ENCODE results near the gene DIS3L2.
"Not testable (repeated sequence)": the region's sequence is repeated elsewhere in the genome, so short reads cannot be mapped to it uniquely, and the experiment has no call there.

DIS3L2 gene

DNA sequence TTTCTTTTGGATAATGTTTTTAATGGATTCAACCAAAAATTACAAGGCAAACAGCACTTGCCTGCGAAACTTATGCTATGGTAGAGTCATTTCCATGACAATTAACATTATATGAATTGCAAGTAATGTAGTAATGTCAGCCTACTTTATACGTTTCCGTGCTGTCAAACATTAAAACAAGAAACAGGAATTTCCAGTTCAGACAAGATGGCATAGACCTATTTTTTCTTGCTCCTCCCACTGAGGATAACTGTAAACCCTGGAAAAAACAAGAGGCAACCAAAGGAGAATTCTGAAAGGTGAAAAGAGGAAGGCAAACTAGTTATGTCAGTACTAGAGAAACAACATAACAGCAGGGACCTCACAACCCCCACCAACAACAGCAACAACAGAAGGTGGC lies 170.7 kb downstream of the DIS3L2 start:
- no peak for DNase-seq

GRCh38 chr2:232133078-232133477 lies 171.6 kb downstream of the DIS3L2 start:
- DNase-seq = no peak

DNA sequence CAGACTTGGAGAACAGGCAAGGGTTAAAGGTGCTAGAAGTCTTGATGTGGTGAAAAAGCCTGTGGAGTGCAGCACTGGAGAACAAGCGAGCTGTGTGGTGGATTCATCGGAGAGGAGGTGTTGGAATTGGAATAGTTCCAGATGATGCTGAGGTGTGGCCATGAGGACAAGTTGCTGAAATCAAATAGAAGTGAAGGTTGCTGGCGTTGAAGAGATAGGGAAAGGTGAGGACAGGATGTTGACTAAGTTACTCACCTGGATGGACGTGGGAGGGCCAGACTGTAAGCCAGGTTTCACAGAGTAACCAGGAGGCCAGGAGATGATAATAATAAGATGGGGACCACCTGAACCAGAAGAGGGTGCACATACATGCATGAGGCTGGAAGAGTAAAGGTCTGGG lies 173.4 kb downstream of the DIS3L2 start:
- no peak for DNase-seq

- no peak for DNase-seq
These were observed 176.0 kb downstream of the DIS3L2 start for GRCh38 chr2:232137356-232138147.

GRCh38 chr2:232138441-232138840 lies 176.9 kb downstream of the DIS3L2 start:
- no peak for DNase-seq

GRCh38 chr2:232139171-232139594 lies 177.7 kb downstream of the DIS3L2 start:
- DNase-seq = no peak

DNA sequence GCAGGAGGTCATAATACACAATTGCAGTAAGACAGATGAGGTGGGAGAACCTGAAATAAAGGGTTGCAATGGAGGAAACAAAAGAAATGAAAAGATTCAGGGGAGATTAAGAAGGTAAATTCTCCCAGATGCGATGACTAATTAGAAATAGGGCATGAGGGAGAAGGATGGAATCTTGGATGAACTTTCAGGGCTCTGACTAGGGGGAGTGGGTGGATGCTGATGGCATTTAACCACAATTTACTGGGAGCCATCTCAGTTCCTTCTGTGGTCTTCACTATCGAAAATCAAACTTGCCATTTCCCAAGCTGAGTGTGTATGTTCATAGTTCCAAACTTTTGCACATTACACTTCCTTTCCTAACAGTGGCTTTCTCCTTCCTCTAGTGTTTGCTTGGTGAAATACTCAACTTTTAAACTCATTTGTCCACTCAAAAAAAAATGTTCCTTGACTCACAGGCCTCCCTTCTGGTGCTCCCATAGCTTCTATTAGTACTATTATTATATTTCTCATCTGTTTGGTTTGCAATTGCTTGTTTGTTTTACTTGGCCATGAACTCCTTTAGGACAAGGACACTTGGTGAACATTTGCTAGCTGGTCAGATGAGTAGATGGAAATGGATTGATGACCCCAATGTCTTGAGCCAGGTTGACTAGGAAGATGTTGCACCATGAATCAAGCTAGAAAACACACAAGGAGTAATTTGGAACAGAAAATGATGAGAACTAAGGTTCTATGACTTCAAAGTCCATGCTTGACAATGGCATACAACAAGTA lies 178.5 kb downstream of the DIS3L2 start:
- DNase-seq = no peak

- DNase-seq = no peak
These were observed 180.1 kb downstream of the DIS3L2 start for GRCh38 chr2:232141591-232141990.

DNA sequence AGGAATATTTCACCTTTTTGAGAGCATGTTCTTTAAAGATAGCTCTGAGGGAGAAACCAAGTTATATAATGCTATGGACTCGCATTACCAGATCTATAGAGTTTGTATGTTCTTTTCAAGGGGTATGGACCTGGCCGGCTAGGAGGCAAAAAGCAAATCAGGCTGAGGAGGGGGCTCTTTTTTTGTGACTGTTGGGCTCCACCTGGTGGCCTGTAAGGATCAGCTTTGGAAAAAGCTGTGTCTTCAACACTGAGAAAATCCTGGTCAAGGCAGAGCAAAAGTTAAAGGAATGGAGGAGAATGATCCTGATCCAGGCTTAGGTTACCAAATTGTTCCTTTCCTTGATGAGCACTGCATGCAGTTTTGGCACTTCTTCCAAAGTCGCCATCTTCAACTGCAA lies 180.5 kb downstream of the DIS3L2 start:
- no peak for DNase-seq

DNA sequence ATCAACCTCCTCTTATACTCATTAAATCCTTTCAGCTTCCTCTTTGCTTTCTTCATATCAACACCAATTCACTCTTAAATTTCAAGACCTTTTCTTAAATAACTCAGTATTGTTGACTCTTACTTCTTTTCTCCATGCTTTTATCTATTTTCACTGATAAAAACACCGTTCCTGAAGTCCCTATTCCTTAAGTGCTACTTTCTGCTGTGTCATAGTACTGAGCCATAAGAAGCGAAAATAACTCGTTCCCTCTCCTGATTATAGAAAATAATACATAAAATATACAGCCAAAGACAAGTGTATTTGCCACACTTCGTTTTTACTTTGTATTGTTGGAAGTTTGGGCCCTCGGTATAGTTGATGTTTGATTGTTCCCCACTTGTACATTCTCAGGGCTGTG lies 181.0 kb downstream of the DIS3L2 start:
- no peak for DNase-seq

GRCh38 chr2:232146294-232146693 lies 184.8 kb downstream of the DIS3L2 start:
- DNase-seq = no peak

DNA sequence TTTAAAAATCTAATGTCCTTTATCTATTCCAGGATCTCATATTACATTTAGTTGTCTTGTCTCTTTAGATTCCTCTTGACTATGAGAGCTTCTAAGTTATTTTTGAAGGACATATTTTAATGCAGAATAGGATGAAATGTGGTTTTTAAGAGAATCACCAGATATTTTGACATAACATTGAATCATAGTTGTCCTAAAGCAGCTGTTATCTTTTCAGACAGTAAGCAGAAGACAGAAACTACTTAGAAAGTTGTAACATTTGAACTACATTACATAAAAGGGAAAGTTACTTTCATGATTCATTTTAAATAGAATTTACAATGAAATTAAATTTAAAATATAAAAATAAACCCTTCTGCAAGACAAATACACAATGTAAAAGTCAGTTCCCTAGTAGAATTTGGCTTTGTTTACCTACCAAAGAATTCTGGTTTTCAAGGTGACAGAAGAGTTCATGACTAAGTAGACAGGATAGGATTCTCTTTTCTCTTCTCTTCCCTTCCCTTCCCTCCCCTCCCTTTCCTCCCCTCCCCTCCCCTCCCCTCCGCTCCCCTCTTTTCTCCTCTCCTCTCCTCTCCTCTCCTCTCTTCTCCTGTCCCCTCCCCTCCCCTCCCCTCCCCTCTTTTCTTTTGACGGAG lies 186.0 kb downstream of the DIS3L2 start:
- no peak for DNase-seq

- DNase-seq = no peak
These were observed 200.7 kb downstream of the DIS3L2 start for GRCh38 chr2:232162187-232162586.

DNA sequence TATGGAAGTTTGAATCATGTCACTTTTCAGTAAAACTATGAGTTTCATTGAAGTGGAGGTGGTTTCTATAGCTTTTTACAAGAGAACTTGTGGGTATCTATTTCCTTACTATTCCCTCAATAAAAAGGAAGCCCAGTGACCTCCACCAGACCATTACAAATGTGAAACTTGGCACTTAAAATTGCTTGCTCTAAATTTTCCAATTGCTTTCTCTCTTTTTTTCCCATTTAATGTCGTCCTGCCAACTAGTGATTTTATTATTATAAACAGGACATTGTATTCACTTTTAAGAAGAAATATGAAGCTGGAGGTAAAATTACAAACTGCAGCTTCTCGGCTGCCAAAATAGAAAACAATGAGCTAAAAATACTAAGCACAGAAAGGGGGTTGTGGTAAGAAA lies 208.9 kb downstream of the DIS3L2 start:
- DNase-seq = no peak

DNA sequence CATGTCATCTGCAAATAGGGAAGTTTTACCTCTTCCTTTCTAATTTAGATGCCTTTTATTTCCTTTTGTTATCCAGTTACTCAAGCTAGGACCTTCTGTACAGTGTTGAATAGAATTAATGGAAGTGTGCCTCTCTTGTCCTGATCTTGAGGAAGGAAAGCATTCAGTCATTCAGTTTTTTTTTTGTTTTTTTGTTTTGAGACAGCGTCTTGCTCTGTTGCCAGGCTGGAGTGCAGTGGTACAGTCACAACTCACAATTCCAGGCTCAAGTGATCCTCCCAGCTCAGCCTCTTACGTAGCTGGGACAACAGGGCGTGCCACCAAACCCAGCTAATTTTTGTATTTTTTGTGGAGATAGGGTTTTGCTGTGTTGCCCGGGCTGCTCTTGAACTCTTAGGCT lies 213.1 kb downstream of the DIS3L2 start:
- no peak for DNase-seq

DNA sequence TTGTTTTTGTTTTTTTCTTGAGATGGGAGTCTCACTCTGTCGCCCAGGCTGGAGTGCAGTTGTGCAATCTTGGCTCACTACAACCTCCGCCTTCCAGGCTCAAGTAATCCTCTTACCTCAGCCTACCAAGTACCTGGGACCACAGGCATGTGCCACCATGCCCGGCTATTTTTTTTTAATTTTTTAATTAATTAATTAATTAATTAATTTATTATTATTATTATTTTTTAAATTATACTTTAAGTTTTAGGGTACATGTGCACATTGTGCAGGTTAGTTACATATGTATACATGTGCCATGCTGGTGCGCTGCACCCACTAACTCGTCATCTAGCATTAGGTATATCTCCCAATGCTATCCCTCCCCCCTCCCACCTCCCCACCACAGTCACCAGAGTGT lies 215.1 kb downstream of the DIS3L2 start:
- not testable (repeated sequence) for DNase-seq

DNA sequence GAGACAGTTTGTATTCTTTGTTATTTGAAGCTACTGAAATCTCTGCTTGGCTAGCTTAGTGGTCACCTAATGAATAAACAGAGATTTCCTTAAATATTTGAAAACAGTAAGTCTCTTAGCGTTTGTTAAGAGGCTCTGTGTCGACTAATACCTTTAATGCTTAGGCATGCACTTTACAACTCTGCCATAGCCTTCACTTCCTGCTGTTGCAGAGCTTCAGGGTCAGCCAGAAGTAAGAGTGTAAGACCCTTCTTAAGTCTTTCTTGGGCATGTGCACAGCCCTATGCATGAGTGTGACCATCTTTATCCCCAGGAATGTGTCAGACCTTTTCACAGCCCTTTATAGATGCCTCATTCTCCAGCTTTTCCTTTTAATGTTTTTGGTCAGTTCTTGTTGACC lies 221.8 kb downstream of the DIS3L2 start:
- no peak for DNase-seq

GRCh38 chr2:232184346-232184745 lies 222.8 kb downstream of the DIS3L2 start:
- DNase-seq = no peak

- no peak for DNase-seq
These were observed 229.3 kb downstream of the DIS3L2 start for GRCh38 chr2:232190796-232191195.

- no peak for DNase-seq
These were observed 234.0 kb downstream of the DIS3L2 start for GRCh38 chr2:232195487-232195886.

DNA sequence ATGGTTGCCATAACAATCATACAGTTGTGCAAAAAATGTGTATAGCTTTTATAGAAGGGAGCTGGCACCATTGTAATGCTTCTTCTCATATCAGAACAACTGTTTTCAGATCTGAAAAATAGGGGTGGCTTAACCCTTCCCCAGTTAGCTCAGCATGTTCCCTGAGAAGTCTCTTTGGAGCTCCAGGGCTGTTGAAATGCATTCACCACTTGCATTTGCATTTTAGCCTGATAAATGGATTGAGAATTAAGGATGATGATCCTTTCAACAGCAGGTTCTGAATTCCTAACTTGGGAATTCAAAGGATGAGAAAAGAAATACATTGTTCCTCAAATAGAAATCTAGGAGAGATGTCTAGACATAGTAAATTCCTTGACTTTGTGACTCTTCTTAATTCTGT lies 235.3 kb downstream of the DIS3L2 start:
- DNase-seq = no peak

DNA sequence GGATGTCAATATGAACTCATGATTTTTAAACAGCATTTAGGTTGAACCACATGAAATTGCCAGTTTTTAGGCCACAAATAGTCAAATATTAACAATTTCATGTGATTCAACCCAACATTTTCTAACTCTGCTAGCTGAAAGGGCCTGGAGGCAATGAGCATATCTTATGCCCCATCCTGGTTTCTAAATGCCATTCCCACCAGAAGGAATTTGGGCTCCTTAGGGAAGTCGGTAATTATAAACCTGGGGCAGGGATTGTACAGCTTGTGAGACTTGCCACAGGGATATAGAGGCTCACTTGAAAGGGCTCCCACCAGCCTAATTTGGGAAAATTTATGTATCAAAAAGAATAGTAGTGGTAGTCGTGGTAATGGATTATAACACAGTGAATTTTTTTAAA lies 238.7 kb downstream of the DIS3L2 start:
- no peak for DNase-seq

GRCh38 chr2:232203166-232203891 lies 241.8 kb downstream of the DIS3L2 start:
- no peak for DNase-seq

All from NCI-H774 (cell line).